T-helper 17 cell (primary cell): ENCODE measurements around the gene MYBPHL. TPM values are rescaled to one million over a fixed set of nuclear protein-coding genes. Genes with fewer than 3 reads are reported as not detected.

Experiments used
- ATAC-seq: fragments of 150-1000 bp; cut with Tn5 transposase; 2 replicates; pipeline ENCODE4 v1.10.0; 2021; ENCODE audit warnings: mild to moderate bottlenecking, moderate library complexity
- DNase-seq, 3 donors: peaks; one replicate each; pipeline versions ENCODE4 v3.0.0 to v3.0.0-alpha.2; 2020 to 2021
- H3K9me3 ChIP-seq: one replicate; pipeline ENCODE4 v1.7.0; 2013; ENCODE audit warnings: low read length, mild to moderate bottlenecking; ENCODE audit not compliant: control insufficient read depth, poor library complexity, severe bottlenecking
- H3K27ac Mint-ChIP-seq: one replicate; pipeline ENCODE4 v1.8.0; 2022; ENCODE audit warnings: mild to moderate bottlenecking, moderate library complexity, mixed read lengths
- H3K27me3 Mint-ChIP-seq: one replicate; pipeline ENCODE4 v1.8.0; 2022; ENCODE audit warnings: mixed read lengths
- H3K36me3 Mint-ChIP-seq: one replicate; pipeline ENCODE4 v1.8.0; 2022; ENCODE audit warnings: low read depth, mixed read lengths
- H3K4me1 Mint-ChIP-seq: one replicate; pipeline ENCODE4 v1.8.0; 2022; ENCODE audit warnings: mild to moderate bottlenecking, mixed read lengths
- H3K4me3 Mint-ChIP-seq: one replicate; pipeline ENCODE4 v1.8.0; 2022; ENCODE audit warnings: mild to moderate bottlenecking, moderate library complexity, mixed read lengths
- total RNA-seq, 4 donors: library from RNA in 2 of 4; stranded (reverse) in 2 of 4; gene quantifications; one replicate each; pipeline ENCODE4 v1.2.3 and lab custom pipeline; 2022 to 2026

The MYBPHL gene
- total RNA-seq, 2 donors from 2014 or later: not detected

DNA sequence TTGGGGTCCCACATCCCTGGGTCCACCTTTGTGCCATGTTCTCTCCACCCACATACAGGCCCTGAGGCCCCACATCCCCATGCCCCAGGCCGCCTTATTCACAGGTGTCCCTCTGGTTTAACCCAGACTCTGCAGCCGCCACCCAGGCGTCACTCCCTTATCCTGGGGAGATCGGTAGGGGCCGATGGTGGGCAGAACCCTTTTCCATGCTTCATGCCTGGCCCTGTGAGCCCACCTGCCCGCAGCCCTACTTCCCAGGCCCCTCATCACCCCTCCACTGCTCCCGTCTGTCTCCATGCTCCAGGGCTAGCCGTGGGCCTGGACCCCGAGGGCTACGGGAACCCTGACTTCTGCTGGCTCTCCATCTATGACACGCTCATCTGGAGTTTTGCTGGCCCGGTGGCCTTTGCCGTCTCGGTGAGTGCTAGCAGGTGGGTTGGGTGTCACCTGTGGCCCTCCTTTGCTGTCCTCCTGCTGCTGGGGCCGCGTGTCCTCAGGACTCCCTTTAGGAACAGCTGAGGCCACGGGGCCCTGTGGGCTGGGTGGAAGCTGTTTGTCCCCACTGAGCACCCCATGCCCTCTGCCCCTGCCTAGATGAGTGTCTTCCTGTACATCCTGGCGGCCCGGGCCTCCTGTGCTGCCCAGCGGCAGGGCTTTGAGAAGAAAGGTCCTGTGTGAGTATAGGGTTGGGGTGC is 36.0 kb downstream of the MYBPHL start:
- peaks cover 2% of the 10 kb centered on the region for H3K36me3 Mint-ChIP-seq

DNA sequence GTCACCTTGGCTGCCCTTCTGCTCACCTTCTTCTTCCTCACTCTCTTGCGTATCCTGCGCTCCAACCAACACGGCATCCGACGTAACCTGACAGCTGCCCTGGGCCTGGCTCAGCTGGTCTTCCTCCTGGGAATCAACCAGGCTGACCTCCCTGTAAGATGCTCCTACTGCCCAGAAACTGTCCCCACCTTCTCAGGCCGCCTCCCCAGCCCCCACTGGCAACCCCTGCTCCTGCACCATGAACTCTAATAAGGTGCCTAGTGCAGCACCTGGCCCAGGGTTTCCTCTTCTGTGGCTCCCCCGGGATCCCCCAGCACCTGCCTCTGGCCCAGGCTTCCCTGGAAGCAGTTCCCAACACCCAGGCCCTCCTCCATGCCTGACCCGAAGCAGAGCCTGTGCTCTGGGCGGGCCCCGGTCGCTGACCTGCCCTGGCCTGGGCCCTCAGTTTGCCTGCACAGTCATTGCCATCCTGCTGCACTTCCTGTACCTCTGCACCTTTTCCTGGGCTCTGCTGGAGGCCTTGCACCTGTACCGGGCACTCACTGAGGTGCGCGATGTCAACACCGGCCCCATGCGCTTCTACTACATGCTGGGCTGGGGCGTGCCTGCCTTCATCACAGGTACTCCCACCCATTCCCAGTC is 36.7 kb downstream of the MYBPHL start:
- ATAC-seq: no peak
- H3K9me3 ChIP-seq: no peaks in the 10 kb centered on the region
- Mint-ChIP-seq H3K27me3 (no peaks in the 10 kb centered on the region), H3K4me1 (no peaks in the 10 kb centered on the region), H3K4me3 (no peak overlapping the region), H3K27ac (peak overlapping the region; percentile 65), H3K36me3 (peaks cover 2% of the 10 kb centered on the region)
- DNase-seq: no peak

More for the DNA sequence above, 36.0 kb downstream of the MYBPHL start:
- no peaks in the 10 kb centered on the region for H3K4me1 Mint-ChIP-seq
- peak overlapping the region; percentile 65 for H3K27ac Mint-ChIP-seq
- no peak for DNase-seq
- ATAC-seq: no peak
- H3K27me3 Mint-ChIP-seq: no peaks in the 10 kb centered on the region
- H3K4me3 Mint-ChIP-seq: no peak overlapping the region
- no peaks in the 10 kb centered on the region for H3K9me3 ChIP-seq

GRCh38 chr1:109269212-109269980 is 37.4 kb downstream of the MYBPHL start:
- H3K4me1 Mint-ChIP-seq: no peaks in the 10 kb centered on the region

GRCh38 chr1:109268431-109269211 is 38.2 kb downstream of the MYBPHL start:
- Mint-ChIP-seq H3K27ac (no peak overlapping the region), H3K27me3 (no peaks in the 10 kb centered on the region), H3K4me1 (peaks cover under 1% of the 10 kb centered on the region), H3K36me3 (peaks cover 2% of the 10 kb centered on the region), H3K4me3 (no peak overlapping the region)
- ATAC-seq: no peak
- H3K9me3 ChIP-seq: no peaks in the 10 kb centered on the region
- DNase-seq: no peak

More at GRCh38 chr1:109269212-109269980, 37.4 kb downstream of the MYBPHL start:
- DNase-seq (no peak), ATAC-seq (no peak)
- Mint-ChIP-seq H3K27ac (peak overlapping the region; percentile 65), H3K4me3 (no peak overlapping the region), H3K36me3 (peaks cover 2% of the 10 kb centered on the region), H3K27me3 (no peaks in the 10 kb centered on the region)
- no peaks in the 10 kb centered on the region for H3K9me3 ChIP-seq

DNA sequence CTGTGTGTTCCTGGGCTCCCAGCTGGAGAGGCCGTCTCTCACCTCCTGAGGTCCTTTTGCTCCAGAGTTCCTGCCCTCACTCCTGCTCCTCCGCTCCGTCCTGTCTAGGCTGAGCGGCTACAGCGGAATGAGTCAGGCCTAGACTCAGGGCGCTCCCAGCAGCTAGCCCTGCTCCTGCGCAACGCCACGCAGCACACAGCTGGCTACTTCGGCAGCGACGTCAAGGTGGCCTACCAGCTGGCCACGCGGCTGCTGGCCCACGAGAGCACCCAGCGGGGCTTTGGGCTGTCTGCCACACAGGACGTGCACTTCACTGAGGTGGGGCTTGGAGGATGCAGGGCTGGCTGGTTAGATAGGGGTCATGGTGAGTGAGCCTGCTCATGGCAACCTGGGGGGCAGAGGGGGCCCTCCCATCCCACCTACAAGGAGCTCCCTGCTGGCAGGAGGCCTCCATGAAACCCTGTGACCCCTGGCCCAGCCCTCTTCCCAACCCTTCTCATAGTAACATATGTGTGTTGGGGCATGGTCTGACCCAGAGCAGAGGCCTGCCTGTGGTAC is 39.0 kb downstream of the MYBPHL start:
- peaks cover 2% of the 10 kb centered on the region for H3K36me3 Mint-ChIP-seq
- H3K4me3 Mint-ChIP-seq: no peak overlapping the region
- no peak overlapping the region for H3K27ac Mint-ChIP-seq
- no peaks in the 10 kb centered on the region for H3K27me3 Mint-ChIP-seq
- no peak for DNase-seq
- peaks cover 3% of the 10 kb centered on the region for H3K4me1 Mint-ChIP-seq
- ATAC-seq: no peak
- no peaks in the 10 kb centered on the region for H3K9me3 ChIP-seq

DNA sequence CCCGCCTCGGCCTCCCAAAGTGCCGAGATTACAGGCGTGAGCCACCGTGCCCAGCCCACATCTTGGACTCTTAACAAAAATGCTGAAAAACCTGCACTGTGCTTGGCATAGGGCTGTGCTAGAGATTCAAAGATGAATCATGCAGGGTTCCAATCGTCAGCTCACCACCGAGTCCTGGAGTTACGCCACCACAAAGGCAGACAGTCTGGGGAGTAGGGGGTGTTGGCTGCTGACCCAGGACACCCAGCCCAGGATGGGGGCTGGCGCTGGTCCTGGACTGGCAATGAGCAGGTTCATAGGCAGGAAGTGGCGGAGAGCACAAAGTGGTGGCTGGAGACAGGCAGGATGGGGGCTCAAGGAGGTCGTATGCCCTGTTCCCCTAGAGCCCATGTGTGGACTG is 39.8 kb downstream of the MYBPHL start:
- no peak for ATAC-seq
- H3K27ac Mint-ChIP-seq: no peak overlapping the region
- DNase-seq: no peak
- H3K27me3 Mint-ChIP-seq: no peaks in the 10 kb centered on the region
- H3K4me3 Mint-ChIP-seq: no peak overlapping the region
- H3K4me1 Mint-ChIP-seq: peaks cover 3% of the 10 kb centered on the region
- peaks cover 2% of the 10 kb centered on the region for H3K36me3 Mint-ChIP-seq
- H3K9me3 ChIP-seq: no peaks in the 10 kb centered on the region

DNA sequence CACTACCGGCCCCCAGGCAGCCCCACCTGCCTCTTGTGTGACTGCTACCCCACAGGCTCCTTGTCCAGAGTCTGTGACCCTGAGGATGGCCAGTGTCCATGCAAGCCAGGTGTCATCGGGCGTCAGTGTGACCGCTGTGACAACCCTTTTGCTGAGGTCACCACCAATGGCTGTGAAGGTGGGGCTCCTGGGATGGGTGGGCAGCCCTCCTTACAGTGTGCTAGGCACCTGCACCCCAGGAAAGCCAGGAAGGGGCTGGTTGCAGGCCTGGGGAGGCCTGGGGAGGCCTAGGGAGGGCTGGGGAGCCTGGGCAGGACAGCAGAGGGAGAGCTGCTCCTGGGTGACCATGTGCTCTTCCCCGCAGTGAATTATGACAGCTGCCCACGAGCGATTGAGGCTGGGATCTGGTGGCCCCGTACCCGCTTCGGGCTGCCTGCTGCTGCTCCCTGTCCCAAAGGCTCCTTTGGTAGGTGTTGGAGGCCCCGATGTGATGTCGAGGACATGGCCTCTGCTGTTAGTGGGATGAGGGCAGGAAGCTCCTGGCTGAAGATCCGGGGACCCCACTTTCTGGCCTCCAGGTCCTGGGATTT is 41.0 kb downstream of the MYBPHL start:
- Mint-ChIP-seq H3K27me3 (no peaks in the 10 kb centered on the region), H3K36me3 (peaks cover 2% of the 10 kb centered on the region), H3K4me1 (peaks cover 3% of the 10 kb centered on the region), H3K27ac (no peak overlapping the region), H3K4me3 (no peak overlapping the region)
- ATAC-seq: no peak
- H3K9me3 ChIP-seq: no peaks in the 10 kb centered on the region
- DNase-seq: no peak

GRCh38 chr1:109265016-109265415 is 41.8 kb downstream of the MYBPHL start:
- H3K27me3 Mint-ChIP-seq: no peaks in the 10 kb centered on the region
- no peak overlapping the region for H3K27ac Mint-ChIP-seq
- no peak for ATAC-seq
- no peak overlapping the region for H3K4me3 Mint-ChIP-seq
- peaks cover 3% of the 10 kb centered on the region for H3K4me1 Mint-ChIP-seq
- peaks cover 2% of the 10 kb centered on the region for H3K36me3 Mint-ChIP-seq
- DNase-seq: no peak
- H3K9me3 ChIP-seq: no peaks in the 10 kb centered on the region

GRCh38 chr1:109264379-109264755 is 42.4 kb downstream of the MYBPHL start:
- no peaks in the 10 kb centered on the region for H3K27me3 Mint-ChIP-seq
- ATAC-seq (no peak), DNase-seq (no peak)
- peaks cover 2% of the 10 kb centered on the region for H3K36me3 Mint-ChIP-seq
- H3K9me3 ChIP-seq: no peaks in the 10 kb centered on the region
- peaks cover 3% of the 10 kb centered on the region for H3K4me1 Mint-ChIP-seq
- no peak overlapping the region for H3K27ac Mint-ChIP-seq
- H3K4me3 Mint-ChIP-seq: no peak overlapping the region

DNA sequence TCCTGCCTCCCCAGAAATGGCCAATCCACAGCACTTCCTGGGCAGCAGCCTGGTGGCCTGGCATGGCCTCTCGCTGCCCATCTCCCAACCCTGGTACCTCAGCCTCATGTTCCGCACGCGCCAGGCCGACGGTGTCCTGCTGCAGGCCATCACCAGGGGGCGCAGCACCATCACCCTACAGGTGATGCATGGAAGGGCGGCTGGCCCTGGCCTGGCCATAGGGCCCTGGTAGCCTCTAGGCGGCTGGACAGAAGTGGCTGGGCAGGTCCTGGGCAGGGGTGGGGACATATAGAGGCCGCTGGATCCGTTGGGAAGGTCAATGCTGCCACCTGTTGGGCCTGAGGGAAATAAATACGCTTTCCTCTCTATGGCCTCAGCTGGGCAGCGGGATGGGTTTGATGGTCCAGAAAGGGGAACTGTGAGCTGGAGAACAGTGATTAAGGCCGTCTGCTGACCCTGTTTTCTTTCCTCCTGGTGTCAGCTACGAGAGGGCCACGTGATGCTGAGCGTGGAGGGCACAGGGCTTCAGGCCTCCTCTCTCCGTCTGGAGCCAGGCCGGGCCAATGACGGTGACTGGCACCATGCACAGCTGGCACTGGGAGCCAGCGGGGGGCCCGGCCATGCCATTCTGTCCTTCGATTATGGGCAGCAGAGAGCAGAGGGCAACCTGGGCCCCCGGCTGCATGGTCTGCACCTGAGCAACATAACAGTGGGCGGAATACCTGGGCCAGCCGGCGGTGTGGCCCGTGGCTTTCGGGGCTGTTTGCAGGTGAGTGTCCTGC is 43.0 kb downstream of the MYBPHL start:
- ATAC-seq (peak; percentile 94), DNase-seq (peak; percentile 59 to 75 (median 65))
- Mint-ChIP-seq H3K4me1 (peaks cover 3% of the 10 kb centered on the region), H3K36me3 (peaks cover 2% of the 10 kb centered on the region), H3K27me3 (no peaks in the 10 kb centered on the region), H3K4me3 (no peak overlapping the region), H3K27ac (no peak overlapping the region)
- no peaks in the 10 kb centered on the region for H3K9me3 ChIP-seq

DNA sequence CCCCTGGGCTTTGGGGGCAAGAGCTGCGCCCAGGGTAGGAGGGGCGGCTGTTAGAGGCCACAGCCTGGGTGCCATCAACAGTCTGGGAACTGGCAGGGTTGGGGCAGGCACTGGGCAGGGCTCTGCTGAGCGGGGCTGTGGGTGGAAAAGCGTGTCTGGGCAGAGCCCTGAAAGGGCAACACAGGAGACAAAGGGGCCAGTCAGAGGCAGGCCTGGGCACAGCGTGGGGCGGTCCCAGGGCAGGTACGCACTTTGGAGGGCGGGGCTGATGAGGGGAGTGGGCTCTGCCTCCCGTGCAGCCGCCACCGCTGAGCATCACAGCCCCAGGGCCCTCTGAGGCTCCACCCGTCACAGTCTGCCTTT is 43.6 kb downstream of the MYBPHL start:
- Mint-ChIP-seq H3K4me1 (peaks cover 3% of the 10 kb centered on the region), H3K27me3 (no peaks in the 10 kb centered on the region), H3K4me3 (no peak overlapping the region), H3K27ac (no peak overlapping the region), H3K36me3 (peaks cover 2% of the 10 kb centered on the region)
- DNase-seq (no peak), ATAC-seq (peak; percentile 18)
- H3K9me3 ChIP-seq: no peaks in the 10 kb centered on the region
